HG02943 (cell line): ENCODE results near the gene PRRG1.
"Not testable (repeated sequence)": the region's sequence is repeated elsewhere in the genome, so short reads cannot be mapped to it uniquely, and the experiment has no call there.

ENCODE experiments used
- ATAC-seq: cut with Tn5 transposase; IDR thresholded peaks from one replicate; pipeline ENCODE4 v1.9.1; 2021; ENCODE audit warnings: mild to moderate bottlenecking, low read depth, moderate library complexity; ENCODE audit not compliant: unreplicated experiment

PRRG1 gene

DNA sequence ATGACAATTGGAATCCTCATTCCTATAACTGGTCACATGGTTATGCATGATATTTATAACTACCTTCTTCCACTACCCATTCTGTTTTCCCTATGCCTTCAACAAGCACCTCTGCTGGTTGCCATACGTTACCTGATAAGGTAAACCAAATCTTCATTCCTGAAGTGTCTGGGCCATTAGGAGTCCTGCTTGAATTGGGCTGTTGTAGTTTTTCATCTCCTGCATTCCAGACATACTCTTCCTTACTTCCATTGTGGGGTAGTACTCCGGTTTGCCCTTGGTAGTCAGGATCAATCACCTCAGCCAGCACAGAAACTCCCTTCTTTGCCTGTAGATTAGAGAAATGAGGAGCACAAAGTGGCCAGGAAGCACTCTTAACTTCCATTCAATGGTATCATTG, 113.2 kb downstream of the PRRG1 start:
- no peak for ATAC-seq

DNA sequence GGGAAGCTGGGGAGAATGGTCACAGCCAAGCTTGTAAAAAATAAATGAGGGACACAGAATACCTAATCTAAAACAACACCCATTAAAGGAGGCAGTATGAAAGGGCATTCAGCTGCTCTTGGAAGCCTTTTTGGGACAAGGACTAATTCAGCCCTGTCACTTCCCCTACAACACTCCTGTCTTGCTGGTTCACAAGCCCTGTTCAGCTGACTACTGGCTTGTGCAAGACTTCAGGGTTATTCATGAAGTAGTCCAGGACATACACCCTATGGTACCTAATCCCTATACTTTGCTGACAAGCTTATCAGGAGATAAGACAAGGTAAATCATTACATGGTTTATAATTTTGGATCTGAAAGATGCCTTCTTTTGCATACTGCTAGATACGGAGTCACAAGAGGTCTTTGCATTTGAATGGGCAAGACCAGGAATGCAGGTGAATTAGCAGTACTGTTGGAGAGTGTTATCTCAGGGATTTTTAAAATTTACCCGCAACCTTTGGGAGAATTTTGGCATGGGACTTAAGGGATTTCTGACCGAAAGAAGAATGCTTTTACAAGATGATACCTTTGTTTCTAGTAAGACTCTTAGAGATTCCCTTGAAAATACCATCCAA, 119.1 kb downstream of the PRRG1 start:
- ATAC-seq: no peak

DNA sequence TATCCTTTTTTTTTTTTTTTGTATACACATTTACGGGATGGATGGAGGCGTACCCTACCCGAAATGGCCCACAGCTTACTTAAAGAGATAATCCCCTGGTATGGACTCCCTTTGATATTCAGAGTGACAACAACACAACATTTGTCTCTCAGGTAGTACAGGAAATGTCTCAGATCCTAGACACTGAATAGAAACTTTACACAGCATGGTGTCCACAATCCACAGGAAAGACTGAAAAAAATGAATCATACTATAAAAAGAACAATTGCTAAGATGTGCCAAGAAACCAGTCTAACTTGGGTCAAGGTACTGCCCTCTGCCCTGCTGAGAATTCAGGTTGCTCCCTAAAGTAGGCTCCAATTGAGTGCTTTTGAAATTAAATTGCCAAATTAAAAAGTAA, 121.5 kb downstream of the PRRG1 start:
- ATAC-seq: no peak

DNA sequence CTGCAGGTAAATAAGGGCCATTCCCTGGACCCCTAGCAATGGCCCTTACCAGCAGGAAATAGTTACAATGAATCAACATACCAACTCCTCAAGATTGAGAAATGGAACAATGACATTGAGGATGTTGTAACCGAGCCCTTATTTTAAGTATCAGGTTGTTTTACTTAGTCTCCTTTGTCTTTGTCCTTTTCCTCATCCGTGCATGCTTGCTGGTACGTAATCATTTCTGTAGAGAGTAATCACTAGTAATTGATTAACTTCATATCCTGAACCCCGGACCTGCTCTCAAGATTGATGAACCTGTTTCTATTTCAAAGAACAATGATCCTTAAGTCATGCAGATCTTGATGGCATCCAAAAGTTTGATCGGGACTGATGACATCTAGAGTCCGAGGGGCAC, 123.7 kb downstream of the PRRG1 start:
- ATAC-seq: no peak

DNA sequence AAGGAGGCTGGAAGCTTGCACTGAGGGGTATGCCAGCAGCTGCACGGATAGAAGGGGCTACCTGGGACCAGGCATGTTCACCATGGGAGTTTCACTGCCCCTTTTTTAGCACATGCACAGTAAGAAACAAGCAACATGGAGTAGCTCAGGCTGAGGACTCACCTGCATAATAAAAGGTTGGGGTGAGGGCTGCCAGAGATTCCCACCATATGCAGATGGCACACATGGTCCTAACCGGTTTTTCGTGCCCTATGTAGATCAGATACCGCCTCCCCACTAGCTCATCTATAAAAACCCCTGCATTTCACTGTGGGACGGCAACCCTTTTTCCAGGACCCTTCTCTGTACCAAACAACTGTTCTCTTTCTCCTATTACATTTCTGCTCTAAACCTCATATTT, 125.3 kb downstream of the PRRG1 start:
- ATAC-seq: no peak

DNA sequence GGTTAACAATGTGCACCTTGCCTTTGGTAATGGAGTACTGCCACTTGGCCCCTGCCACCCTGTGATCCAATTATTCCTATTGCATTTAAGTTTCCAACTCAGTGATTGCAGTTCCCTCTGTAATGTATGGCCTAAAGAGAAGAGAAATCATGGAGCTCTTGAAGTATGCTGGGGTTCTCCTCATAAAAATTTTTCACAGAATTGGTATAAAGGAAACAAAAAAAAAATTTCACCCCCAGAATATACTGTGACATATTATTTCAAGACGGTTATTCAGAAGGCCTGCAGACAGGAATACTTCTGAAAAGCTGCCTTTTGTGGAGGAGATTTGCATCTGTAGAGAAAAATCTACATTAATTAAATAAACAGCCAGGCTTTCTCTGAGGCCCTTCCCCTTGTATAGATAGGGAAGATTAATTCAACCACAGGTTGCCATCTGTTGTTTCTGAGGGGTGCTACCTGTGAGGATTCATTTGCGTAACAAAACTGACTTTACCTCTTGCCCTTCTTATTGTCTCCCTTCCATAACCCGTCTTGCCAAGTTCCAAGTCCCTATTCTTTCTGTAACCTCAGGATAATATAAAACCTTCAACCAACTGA, 127.5 kb downstream of the PRRG1 start:
- no peak for ATAC-seq

DNA sequence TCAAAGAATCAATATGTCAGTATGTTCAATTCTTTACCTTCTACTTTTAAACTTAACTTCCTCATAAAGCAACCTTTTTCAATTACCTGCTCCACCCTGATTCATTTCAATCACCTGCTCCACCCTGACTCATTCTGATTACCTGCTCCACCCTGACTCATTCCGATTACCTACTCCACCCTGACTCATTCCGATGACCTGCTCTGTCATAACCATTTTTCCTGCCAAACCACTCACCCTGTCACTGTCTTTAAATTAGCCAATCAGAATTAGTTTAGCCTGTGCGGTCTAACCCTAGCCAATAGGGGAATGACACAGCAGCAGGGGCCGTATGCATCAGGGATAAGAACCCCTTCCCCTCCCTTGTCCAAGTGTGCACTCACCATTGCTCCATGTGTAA, 135.2 kb downstream of the PRRG1 start:
- ATAC-seq: not testable (repeated sequence)

DNA sequence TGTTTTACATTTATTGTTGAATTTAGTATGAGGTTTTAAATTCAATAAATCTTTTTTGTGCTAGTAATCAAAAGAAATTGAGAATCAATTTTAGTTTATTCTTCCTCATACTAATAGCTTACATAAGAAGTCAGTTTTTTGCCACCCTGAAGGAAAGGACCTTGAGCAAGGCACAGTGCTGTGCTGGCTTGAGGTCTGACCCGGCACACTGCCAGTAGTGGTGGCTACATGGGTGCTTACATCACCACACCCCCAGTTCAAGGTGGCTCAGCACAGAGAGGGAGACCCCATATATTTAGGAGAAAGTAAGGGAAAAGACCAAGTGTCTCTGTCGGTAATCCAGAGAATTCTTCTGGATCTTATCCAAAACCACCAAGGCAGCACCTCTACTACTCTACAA, 136.3 kb downstream of the PRRG1 start:
- no peak for ATAC-seq

DNA sequence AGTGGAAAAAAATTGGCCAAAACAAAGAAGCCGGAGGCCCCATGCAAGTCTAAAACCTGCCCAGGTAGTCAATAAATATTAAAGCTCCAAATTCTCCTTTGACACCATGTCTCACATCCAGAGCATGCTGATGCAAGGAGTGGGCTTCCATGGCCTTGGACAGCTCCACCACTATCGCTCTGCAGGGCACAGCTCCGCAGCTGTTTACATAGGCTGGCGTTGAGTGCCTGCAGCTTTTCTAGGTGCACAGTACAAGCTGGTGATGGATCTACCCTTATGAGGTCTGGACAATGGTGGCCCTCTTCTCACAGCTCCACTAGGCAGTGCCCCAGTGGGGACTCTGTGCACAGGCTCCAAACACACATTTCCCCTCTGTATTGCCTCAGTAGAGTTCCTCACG, 138.1 kb downstream of the PRRG1 start:
- ATAC-seq: no peak

DNA sequence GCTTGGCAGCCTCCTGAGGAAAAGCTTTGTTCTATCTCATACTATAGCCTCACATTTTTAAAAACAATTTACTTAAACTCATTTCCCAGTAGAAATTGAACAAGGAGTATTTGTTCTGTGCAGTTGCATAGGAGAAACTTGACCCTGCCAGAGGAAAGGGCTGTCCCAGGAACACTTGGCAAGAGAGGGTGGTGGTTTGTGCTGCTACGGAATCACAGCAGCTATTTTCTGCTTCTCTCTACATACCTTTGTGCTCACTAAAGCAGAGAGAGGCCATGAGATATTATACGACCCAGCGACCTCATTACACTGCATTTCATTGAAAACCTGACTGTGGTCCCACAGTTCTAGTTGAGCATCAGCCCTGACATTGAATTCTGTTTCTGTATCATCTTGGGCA, 139.2 kb downstream of the PRRG1 start:
- ATAC-seq: no peak

DNA sequence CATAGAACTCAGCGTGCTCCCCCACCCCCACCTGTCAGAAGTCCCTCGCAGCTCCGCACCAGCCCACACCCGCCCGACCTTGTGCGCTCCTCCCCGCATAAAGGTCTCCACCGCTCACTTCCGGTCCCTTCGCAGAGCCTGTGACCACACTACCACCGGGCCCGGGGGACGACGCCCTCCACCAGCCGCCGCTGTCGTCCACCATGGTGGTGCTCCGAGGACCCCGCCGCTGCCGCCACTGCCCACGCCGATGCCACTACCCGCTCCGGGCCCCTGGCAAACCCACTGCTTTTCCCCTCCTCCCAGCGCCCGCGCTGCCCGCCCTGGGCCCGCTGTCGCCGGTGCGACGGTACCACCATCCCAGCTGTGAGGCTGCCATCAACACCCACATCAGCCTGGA, 142.5 kb downstream of the PRRG1 start:
- no peak for ATAC-seq

DNA sequence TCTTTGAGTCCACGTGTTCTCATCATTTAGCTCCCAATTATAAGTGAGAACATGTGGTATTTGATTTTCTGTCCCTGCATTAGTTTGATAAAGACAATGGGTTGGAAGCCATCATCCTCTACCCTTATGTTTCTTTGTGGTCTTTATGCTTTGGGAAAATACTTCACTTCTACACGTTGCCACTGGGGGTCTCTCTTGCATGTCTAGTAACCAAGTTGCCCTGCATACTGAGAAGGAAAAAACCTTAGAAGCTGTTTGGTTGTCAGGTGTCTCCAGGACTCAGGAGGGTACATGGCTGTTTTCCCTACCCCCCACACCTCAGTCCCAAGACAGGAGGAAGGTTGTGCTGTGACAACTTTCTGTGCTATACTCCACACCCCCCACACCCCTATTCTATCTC, 146.6 kb downstream of the PRRG1 start:
- ATAC-seq: not testable (repeated sequence)

DNA sequence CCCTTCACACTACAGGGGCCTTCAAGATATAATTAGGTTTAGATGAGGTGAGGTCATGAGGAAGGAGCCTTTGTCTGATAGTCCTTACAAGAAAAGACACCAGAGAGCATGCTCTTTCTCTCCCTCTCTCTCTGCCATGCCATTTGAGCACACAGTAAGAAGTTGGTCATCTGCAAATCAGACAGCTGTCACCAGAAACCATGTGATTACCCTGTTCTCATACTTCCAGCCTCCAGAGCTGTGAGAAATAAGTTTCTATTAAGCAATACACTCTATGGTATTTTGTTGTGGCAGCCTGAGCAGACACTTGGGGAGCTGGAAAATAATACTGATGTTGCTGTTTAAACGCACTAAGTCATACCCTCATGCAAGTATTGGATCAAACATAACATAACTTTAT, 148.0 kb downstream of the PRRG1 start:
- ATAC-seq: not testable (repeated sequence)

DNA sequence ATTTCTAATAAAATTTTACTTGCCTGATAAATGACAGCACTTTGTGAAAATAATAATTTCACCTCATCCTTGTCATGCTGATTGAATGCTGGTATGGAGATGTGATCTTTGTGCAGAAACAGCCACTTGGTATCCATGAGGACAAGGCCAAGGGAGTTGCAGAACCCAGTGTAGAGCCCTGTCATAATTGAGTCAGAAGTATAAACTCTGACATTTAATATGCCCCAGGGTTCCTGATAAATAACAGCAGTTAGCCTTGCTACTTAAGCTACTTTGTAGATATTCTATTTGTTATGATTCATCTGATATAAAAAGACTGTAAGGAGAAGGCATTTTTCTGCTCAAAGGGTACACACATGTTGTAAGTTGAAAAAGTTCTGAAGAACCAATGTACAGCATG, 149.2 kb downstream of the PRRG1 start:
- ATAC-seq: not testable (repeated sequence)

DNA sequence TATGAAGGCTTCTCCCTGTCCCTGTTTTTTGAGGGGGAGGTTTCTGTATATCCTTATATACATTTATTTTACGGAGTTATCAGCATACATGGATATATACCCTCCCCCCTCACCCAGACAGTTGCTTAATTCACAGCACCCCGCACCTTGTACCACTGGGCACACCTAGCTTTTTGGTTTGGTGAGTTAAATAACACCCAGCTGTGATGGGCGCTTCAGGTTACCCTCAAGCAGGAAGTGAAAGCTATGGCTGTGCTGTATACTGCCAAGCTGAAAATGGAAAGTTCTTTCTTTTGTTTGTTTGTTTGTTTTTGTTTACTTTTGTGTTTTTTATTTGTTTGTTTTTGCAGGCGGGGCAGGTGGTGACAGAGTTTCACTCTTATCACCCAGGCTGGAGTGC, 150.5 kb downstream of the PRRG1 start:
- not testable (repeated sequence) for ATAC-seq

DNA sequence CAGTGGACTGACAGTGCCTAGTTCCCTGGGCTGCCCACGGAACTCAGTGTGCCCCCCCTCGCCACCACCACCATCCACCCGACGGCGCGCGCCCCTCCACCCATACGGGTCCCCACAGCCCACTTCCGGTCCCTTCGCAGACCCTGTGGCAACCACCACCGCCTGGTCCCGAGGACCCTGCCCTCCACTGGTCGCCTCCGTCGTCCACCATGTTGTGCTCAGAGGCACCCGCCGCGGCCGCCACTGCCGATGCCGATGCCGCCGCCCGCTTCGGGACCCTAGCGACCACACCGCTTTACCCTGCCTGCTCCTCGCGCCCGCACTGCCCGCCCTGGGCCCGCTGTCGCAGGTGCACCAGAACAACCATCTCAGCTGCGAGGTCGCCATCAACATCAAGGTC, 155.8 kb downstream of the PRRG1 start:
- ATAC-seq: no peak
